ENCODE measurements around the gene TAF4.

DNA sequence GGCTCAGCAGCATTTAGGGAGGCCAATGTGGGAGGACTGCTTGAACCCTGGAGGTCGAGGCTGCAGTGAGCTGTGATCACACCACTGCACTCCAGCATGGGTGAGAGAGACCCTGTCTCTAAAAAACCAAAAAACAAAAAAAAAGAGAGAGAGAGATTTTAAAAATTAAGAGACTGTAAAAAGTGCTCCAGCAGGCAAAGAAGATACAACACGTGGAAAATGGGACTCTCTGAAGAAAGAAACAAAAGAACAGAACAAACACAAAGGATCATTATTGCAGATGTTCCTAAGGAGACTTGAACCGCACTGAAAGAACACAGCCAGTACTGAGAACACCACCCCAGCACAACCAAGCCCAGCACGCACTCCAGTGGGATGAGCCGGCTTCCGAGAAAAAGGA lies 74.2 kb downstream of the TAF4 start:
- TF ChIP-seq POLR2A (IDR thresholded peaks at IDR 0.05) (no peak), POLR2AphosphoS5 (IDR thresholded peaks at IDR 0.05) (no peak)
- TF ChIP-seq, protein P1, sequence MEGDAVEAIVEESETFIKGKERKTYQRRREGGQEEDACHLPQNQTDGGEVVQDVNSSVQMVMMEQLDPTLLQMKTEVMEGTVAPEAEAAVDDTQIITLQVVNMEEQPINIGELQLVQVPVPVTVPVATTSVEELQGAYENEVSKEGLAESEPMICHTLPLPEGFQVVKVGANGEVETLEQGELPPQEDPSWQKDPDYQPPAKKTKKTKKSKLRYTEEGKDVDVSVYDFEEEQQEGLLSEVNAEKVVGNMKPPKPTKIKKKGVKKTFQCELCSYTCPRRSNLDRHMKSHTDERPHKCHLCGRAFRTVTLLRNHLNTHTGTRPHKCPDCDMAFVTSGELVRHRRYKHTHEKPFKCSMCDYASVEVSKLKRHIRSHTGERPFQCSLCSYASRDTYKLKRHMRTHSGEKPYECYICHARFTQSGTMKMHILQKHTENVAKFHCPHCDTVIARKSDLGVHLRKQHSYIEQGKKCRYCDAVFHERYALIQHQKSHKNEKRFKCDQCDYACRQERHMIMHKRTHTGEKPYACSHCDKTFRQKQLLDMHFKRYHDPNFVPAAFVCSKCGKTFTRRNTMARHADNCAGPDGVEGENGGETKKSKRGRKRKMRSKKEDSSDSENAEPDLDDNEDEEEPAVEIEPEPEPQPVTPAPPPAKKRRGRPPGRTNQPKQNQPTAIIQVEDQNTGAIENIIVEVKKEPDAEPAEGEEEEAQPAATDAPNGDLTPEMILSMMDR (IDR thresholded peaks at IDR 0.05), result no peak
